Stomach (tissue), 4 donors: ENCODE data around the gene ETNK2.

Experiments used
- CTCF ChIP-seq, 7 experiments: fragments of 450-650 bp in 4 of 7; fragments of 200-600 bp in 3 of 7; sonication (generic) in 3 of 7; IDR thresholded peaks; one replicate each; pipeline ENCODE4 v1.5.1; 2016 to 2019; ENCODE audit warnings: antibody characterized with exemption in 7 of 7, control low read depth in 2 of 7, mild to moderate bottlenecking in 1 of 7
- EP300 ChIP-seq: sonication (generic); formaldehyde crosslinking; IDR thresholded peaks from one replicate; pipeline ENCODE4 v1.6.1; 2017; ENCODE audit warnings: antibody characterized with exemption
- POLR2AphosphoS5 ChIP-seq, 3 donors: sonication (generic); formaldehyde crosslinking; IDR thresholded peaks; one replicate each; pipeline ENCODE4 v1.6.1; 2016; ENCODE audit warnings: antibody characterized with exemption in 3 of 3

DNA sequence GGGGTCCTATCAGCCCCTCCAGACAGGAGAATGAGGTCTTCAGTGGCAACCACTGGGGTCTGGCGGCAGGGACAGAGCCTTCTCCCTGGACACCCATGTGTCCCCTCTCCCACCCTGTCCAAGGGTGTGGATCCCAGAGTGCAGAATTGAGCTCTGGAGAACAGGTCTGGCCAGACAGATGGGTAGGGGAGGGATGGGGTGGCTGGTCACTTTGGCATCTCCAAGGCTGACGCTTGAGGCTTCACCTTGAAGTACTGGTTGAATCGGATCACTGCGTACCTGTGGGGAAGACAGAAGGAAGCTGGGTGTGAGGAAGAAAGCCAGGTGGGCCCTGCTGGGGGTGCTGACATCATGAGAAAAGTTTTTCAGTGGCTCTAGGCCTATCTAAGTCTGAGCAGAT, 19.9 kb downstream of the ETNK2 start:
- no peak for TF ChIP-seq CTCF (IDR thresholded peaks at IDR 0.05)
- TF ChIP-seq EP300 = no peak
- no peak for TF ChIP-seq POLR2AphosphoS5 (IDR thresholded peaks at IDR 0.05)
